Caco-2 (cell line): ENCODE measurements around the gene ERLIN1. TPM values are rescaled to one million over a fixed set of nuclear protein-coding genes. Genes with fewer than 3 reads are reported as not detected.

ENCODE experiments used
- BruUV-seq: library from RNA; stranded (reverse); fragments of 400-500 nt; replicated peaks from 2 replicates; lab custom pipeline; 2021; lab: Mats Ljungman, UMichigan
- CTCF ChIA-PET: fragments of 300-600 bp; sonication (Branson Sonifier 250); formaldehyde crosslinking; loops from one replicate; lab custom pipeline; 2022; ENCODE audit warnings: antibody characterized with exemption; lab: Charles Lee
- POLR2A ChIA-PET: fragments of 300-600 bp; sonication (Branson Sonifier 250); formaldehyde crosslinking; loops from one replicate; lab custom pipeline; 2022; ENCODE audit warnings: antibody characterized with exemption; lab: Charles Lee
- DNase-seq, 2 experiments: peaks; one replicate each; pipeline versions ENCODE4 v3.0.0 to v3.0.0-alpha.2; 2020 to 2022
- H3K27me3 ChIP-seq: replicated peaks from 2 replicates; pipeline ENCODE4 v1.6.0; 2011; ENCODE audit warnings: low read length; ENCODE audit not compliant: control insufficient read depth, insufficient read depth
- H3K36me3 ChIP-seq: 2 replicates; pipeline ENCODE4 v1.5.1; 2011; ENCODE audit warnings: low read length; ENCODE audit not compliant: control insufficient read depth, insufficient read depth
- H3K4me1 ChIP-seq: fragments of 250-450 bp; sonication (Bioruptor Pico); 2 replicates; pipeline ENCODE4 v1.5.1; 2020; ENCODE audit warnings: mild to moderate bottlenecking
- H3K4me3 ChIP-seq: 2 replicates; pipeline ENCODE4 v1.5.1; 2011; ENCODE audit warnings: low read depth, mild to moderate bottlenecking, control low read depth, low read length
- H3K9me3 ChIP-seq: fragments of 250-450 bp; sonication (Bioruptor Pico); 2 replicates; pipeline ENCODE4 v1.5.1; 2020; ENCODE audit warnings: mild to moderate bottlenecking, moderate library complexity
- H3K27ac Mint-ChIP-seq: one replicate; pipeline ENCODE4 v1.8.0; 2022; ENCODE audit warnings: mixed read lengths; ENCODE audit not compliant: unreplicated experiment
- H3K27me3 Mint-ChIP-seq: one replicate; pipeline ENCODE4 v1.8.0; 2022; ENCODE audit warnings: mixed read lengths; ENCODE audit not compliant: insufficient read depth, unreplicated experiment
- H3K36me3 Mint-ChIP-seq: one replicate; pipeline ENCODE4 v1.8.0; 2022; ENCODE audit warnings: mild to moderate bottlenecking, mixed read lengths; ENCODE audit not compliant: insufficient read depth, unreplicated experiment
- H3K4me1 Mint-ChIP-seq: one replicate; pipeline ENCODE4 v1.8.0; 2022; ENCODE audit warnings: low read depth, mixed read lengths; ENCODE audit not compliant: unreplicated experiment
- H3K4me3 Mint-ChIP-seq: one replicate; pipeline ENCODE4 v1.8.0; 2022; ENCODE audit warnings: mild to moderate bottlenecking, moderate library complexity, mixed read lengths; ENCODE audit not compliant: unreplicated experiment
- H3K9me3 Mint-ChIP-seq: one replicate; pipeline ENCODE4 v1.8.0; 2022; ENCODE audit warnings: mixed read lengths; ENCODE audit not compliant: unreplicated experiment
- CTCF ChIP-seq, 2 experiments: fragments of 200-600 bp in 1 of 2; IDR thresholded peaks; 1 replicate in 1 of 2; 2 replicates in 1 of 2; pipeline versions ENCODE4 v1.5.1 to v1.8.0; 2011 to 2022; ENCODE audit warnings: antibody characterized with exemption in 1 of 2, control low read depth in 1 of 2, inconsistent platforms in 1 of 2, low read depth in 1 of 2, low read length in 1 of 2, mild to moderate bottlenecking in 1 of 2, moderate library complexity in 1 of 2; ENCODE audit not compliant: insufficient read depth in 1 of 2, severe bottlenecking in 1 of 2, unreplicated experiment in 1 of 2
- intact Hi-C: fragments of 100-400 bp; cut with micrococcal nuclease; formaldehyde crosslinking; loops from one replicate; pipeline ENCODE4 v1.10.0; 2022; ENCODE audit not compliant: unreplicated experiment
- total RNA-seq: library from RNA; stranded (reverse); gene quantifications from 2 replicates; pipeline ENCODE4 v1.2.3, GENCODE V29; 2022

Gene ERLIN1
- total RNA-seq, 1 experiment from 2014 or later = 59.0 TPM

GRCh38 chr10:100141446-100142087, 44.3 kb downstream of the ERLIN1 start:
- ChIA-PET POLR2A (no interaction called here), CTCF (no interaction called here)
- no peaks in the 10 kb centered on the region for H3K4me1 Mint-ChIP-seq
- no peak for TF ChIP-seq CTCF (IDR thresholded peaks at IDR 0.05; ENCODE audit: insufficient read depth in 1 of 2, low read depth in 1 of 2, low read length in 1 of 2, severe bottlenecking in 1 of 2, unreplicated experiment in 1 of 2)
- peaks cover 4% of the 10 kb centered on the region for H3K27me3 Mint-ChIP-seq
- H3K36me3 Mint-ChIP-seq = no peaks in the 10 kb centered on the region
- no peak overlapping the region for H3K4me3 Mint-ChIP-seq
- intact Hi-C loops = no loop called here
- no peak overlapping the region for H3K4me3 ChIP-seq
- DNase-seq = no peak
- H3K36me3 ChIP-seq = no peaks in the 10 kb centered on the region
- no peak overlapping the region for H3K27ac Mint-ChIP-seq
- H3K9me3 ChIP-seq = no peaks in the 10 kb centered on the region
- H3K9me3 Mint-ChIP-seq = no peaks in the 10 kb centered on the region
- H3K27me3 ChIP-seq = no peaks in the 10 kb centered on the region
- H3K4me1 ChIP-seq = no peaks in the 10 kb centered on the region
- no TSS peak for BruUV-seq

- no peak overlapping the region for H3K27ac Mint-ChIP-seq
These were observed 45.8 kb downstream of the ERLIN1 start for GRCh38 chr10:100140070-100140469.

GRCh38 chr10:100138921-100139496, 46.8 kb downstream of the ERLIN1 start:
- H3K9me3 ChIP-seq = peaks cover 14% of the 10 kb centered on the region; the same call in 1 of the 2 replicates
- no peak overlapping the region for H3K27ac Mint-ChIP-seq
- H3K27me3 ChIP-seq = no peaks in the 10 kb centered on the region
- H3K4me1 Mint-ChIP-seq = no peaks in the 10 kb centered on the region
- H3K36me3 ChIP-seq = no peaks in the 10 kb centered on the region
- intact Hi-C loops = no loop called here
- CTCF ChIA-PET = no interaction called here
- TF ChIP-seq CTCF (IDR thresholded peaks at IDR 0.05; ENCODE audit: insufficient read depth in 1 of 2, low read depth in 1 of 2, low read length in 1 of 2, severe bottlenecking in 1 of 2, unreplicated experiment in 1 of 2) = no peak
- peaks cover 12% of the 10 kb centered on the region for H3K9me3 Mint-ChIP-seq
- BruUV-seq = no TSS peak
- peaks cover 3% of the 10 kb centered on the region for H3K27me3 Mint-ChIP-seq
- DNase-seq = no peak
- no peak overlapping the region for H3K4me3 ChIP-seq
- H3K4me3 Mint-ChIP-seq = no peak overlapping the region
- no peaks in the 10 kb centered on the region for H3K4me1 ChIP-seq
- H3K36me3 Mint-ChIP-seq = no peaks in the 10 kb centered on the region
- POLR2A ChIA-PET = no interaction called here

More at GRCh38 chr10:100140070-100140469, 45.8 kb downstream of the ERLIN1 start:
- no peak for DNase-seq
- POLR2A ChIA-PET = no interaction called here
- peaks cover 3% of the 10 kb centered on the region; the same call in 1 of the 2 replicates for H3K9me3 ChIP-seq
- peak in 1 of 2 experiments; percentile 11 for TF ChIP-seq CTCF (IDR thresholded peaks at IDR 0.05; ENCODE audit: insufficient read depth in 1 of 2, low read depth in 1 of 2, low read length in 1 of 2, severe bottlenecking in 1 of 2, unreplicated experiment in 1 of 2)
- Mint-ChIP-seq H3K4me3 (no peak overlapping the region), H3K27me3 (peaks cover 4% of the 10 kb centered on the region), H3K9me3 (peaks cover 9% of the 10 kb centered on the region), H3K4me1 (no peaks in the 10 kb centered on the region), H3K36me3 (no peaks in the 10 kb centered on the region)
- H3K4me3 ChIP-seq = no peak overlapping the region
- CTCF ChIA-PET = no interaction called here
- no TSS peak for BruUV-seq
- H3K36me3 ChIP-seq = no peaks in the 10 kb centered on the region
- no peaks in the 10 kb centered on the region for H3K27me3 ChIP-seq
- intact Hi-C loops = no loop called here
- no peaks in the 10 kb centered on the region for H3K4me1 ChIP-seq
